Activated naive CD4-positive, alpha-beta T cell treated with anti-CD3 and anti-CD28 coated beads, Interleukin-2, amount 50 U/mL, for 72 hours (primary cell): ENCODE data around the gene SPTBN2. TPM values are rescaled to one million over a fixed set of nuclear protein-coding genes. Genes with fewer than 3 reads are reported as not detected.

Experiments
- ATAC-seq, 2 donors: fragments of 150-1000 bp; cut with Tn5 transposase; 2 replicates each; pipeline ENCODE4 v1.10.0; 2021; ENCODE audit warnings: mild to moderate bottlenecking in 2 of 2, moderate library complexity in 2 of 2
- DNase-seq, 2 donors: peaks; one replicate each; pipeline ENCODE4 v3.0.0; 2021 to 2022; ENCODE audit warnings: low spot score in 2 of 2
- H3K27ac Mint-ChIP-seq, 2 donors: one replicate each; pipeline ENCODE4 v1.8.0; 2022; ENCODE audit warnings: mild to moderate bottlenecking in 2 of 2, mixed read lengths in 2 of 2
- H3K36me3 Mint-ChIP-seq, 2 donors: one replicate each; pipeline ENCODE4 v1.8.0; 2022; ENCODE audit warnings: mixed read lengths in 2 of 2
- H3K9me3 Mint-ChIP-seq, 2 donors: one replicate each; pipeline ENCODE4 v1.8.0; 2022; ENCODE audit warnings: mixed read lengths in 2 of 2
- total RNA-seq, 2 donors: library from RNA; stranded (reverse); gene quantifications; one replicate each; pipeline ENCODE4 v1.2.3, GENCODE V29; 2022

Gene SPTBN2
- 1 to 10 TPM; 1.4 to 1.8 TPM for total RNA-seq

DNA sequence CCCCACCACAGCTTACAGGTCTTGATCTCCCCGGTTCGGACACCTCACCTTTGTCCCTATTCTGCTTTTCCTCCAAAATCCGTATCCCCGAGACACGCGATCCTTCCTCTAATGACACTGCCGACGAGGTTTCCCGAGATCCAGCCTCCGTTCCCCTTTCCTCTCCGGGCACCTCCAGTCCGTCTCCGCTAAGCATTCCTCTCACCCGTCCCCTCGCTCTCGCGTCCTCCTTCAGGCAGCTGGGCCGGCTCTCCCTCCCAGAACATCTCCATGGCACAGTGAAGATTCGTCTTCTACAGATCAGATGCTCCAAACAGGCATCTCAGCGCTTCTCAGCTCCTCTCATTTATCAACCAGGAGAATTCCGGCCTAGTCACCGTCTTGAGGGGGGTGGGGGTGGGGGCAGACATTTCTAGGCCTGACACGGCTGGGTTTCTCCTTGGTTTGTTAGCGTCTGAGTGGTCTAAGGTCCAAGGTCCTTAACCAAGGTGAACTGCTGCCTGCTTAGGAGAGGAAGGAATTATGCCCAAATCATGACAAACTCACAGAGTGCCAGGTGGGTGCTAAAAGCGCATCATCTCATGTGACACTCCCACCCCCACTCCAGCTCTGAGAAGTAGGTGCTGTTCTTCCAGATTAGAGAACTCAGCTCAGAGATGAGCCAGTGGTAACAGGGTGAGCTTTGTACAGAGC, at the start of gene SPTBN2:
SPTBN2 (minus strand) TSS at position 524 of the 693 bp plus-strand sequence. CDS start 7,976 bp downstream, outside the sequence.
- ATAC-seq (no peak), DNase-seq (no peak)
- Mint-ChIP-seq H3K9me3 (no peaks in the 10 kb centered on the region), H3K36me3 (peaks cover 6 to 18% of the 10 kb centered on the region in 2 donors), H3K27ac (no peak within 1 kb of the TSS)

GRCh38 chr11:66768818-66769217, 39.8 kb upstream of the SPTBN2 start:
- H3K27ac Mint-ChIP-seq: no peak overlapping the region
- DNase-seq (no peak), ATAC-seq (no peak)
- H3K9me3 Mint-ChIP-seq: no peaks in the 10 kb centered on the region
- H3K36me3 Mint-ChIP-seq: no peaks in the 10 kb centered on the region

DNA sequence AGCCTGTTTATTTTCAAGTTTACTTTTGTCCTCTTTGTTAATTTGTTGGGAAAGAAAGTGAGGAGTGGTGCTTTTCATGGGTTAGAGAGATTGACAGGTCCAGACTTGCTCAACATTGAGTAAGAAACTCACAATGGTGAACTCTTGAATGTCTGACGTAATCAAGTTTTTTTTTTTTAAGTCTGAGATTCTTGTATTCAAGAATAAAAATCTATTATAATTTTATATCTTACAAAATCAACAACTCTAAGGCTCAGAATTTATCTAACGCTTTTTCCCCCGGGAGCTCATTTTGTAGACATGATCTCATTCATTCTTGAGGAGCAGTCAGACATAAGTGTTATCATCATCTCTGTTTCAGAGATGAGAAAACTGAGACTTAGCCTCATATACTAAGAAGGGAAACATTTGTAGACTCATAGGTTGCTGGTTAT, 39.1 kb upstream of the SPTBN2 start:
- H3K9me3 Mint-ChIP-seq: no peaks in the 10 kb centered on the region
- DNase-seq (no peak), ATAC-seq (no peak)
- H3K27ac Mint-ChIP-seq: no peak overlapping the region
- no peaks in the 10 kb centered on the region for H3K36me3 Mint-ChIP-seq

DNA sequence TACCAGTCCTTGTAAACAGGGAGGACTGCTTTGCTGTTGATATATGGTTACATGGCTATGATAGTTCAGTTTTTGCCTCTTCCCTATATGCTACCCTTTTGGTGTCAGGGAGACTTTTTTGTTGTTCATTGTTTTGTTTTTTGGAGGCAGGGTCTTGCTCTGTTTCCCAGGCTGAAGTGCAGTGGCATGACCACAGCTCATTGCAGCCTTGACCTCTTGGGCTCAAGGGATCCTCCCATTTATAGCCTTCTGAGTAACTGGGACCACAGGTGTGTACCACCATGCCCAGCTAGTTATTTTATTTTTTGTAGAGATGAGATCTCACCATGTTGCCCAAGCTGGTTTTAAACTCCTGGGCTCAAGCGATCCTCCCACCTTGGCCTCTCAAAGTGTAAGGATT, 38.6 kb upstream of the SPTBN2 start:
- Mint-ChIP-seq H3K36me3 (no peaks in the 10 kb centered on the region), H3K27ac (no peak overlapping the region), H3K9me3 (no peaks in the 10 kb centered on the region)
- no peak for ATAC-seq
- no peak for DNase-seq

DNA sequence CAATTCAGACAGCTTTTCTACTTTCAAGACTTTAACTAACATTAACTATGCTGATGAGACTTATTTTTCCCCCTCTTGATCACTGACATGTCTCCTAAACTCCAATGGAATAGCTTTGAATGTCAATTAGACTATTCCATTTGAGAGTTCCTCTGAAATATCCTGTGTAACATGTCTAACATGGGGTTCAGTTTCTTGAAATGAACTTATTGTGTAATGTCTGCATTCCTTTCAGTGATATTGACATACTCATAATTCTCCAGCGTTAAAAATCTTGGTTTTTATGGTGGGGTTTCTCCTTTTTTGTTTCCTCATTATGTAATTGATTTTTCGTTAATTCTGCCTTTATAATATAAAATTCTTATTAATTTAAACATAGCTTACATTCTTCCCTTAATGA, 37.7 kb upstream of the SPTBN2 start:
- ATAC-seq (no peak), DNase-seq (no peak)
- Mint-ChIP-seq H3K27ac (no peak overlapping the region), H3K36me3 (no peaks in the 10 kb centered on the region), H3K9me3 (no peaks in the 10 kb centered on the region)

GRCh38 chr11:66762088-66762487, 33.1 kb upstream of the SPTBN2 start:
- H3K9me3 Mint-ChIP-seq: no peaks in the 10 kb centered on the region
- DNase-seq (no peak), ATAC-seq (no peak)
- no peaks in the 10 kb centered on the region for H3K36me3 Mint-ChIP-seq
- no peak overlapping the region for H3K27ac Mint-ChIP-seq

- Mint-ChIP-seq H3K36me3 (no peaks in the 10 kb centered on the region), H3K27ac (no peak overlapping the region), H3K9me3 (no peaks in the 10 kb centered on the region)
- ATAC-seq: no peak
- no peak for DNase-seq
These were observed 23.1 kb upstream of the SPTBN2 start for GRCh38 chr11:66752148-66752547.

GRCh38 chr11:66749091-66749490, 20.1 kb upstream of the SPTBN2 start:
- Mint-ChIP-seq H3K9me3 (no peaks in the 10 kb centered on the region), H3K27ac (no peak overlapping the region), H3K36me3 (peaks cover 0 to 3% of the 10 kb centered on the region in 2 donors)
- DNase-seq (no peak), ATAC-seq (no peak)

GRCh38 chr11:66747480-66747879, 18.5 kb upstream of the SPTBN2 start:
- H3K27ac Mint-ChIP-seq: no peak overlapping the region
- H3K9me3 Mint-ChIP-seq: no peaks in the 10 kb centered on the region
- DNase-seq (no peak), ATAC-seq (no peak)
- peaks cover 5 to 8% of the 10 kb centered on the region in 2 donors for H3K36me3 Mint-ChIP-seq

DNA sequence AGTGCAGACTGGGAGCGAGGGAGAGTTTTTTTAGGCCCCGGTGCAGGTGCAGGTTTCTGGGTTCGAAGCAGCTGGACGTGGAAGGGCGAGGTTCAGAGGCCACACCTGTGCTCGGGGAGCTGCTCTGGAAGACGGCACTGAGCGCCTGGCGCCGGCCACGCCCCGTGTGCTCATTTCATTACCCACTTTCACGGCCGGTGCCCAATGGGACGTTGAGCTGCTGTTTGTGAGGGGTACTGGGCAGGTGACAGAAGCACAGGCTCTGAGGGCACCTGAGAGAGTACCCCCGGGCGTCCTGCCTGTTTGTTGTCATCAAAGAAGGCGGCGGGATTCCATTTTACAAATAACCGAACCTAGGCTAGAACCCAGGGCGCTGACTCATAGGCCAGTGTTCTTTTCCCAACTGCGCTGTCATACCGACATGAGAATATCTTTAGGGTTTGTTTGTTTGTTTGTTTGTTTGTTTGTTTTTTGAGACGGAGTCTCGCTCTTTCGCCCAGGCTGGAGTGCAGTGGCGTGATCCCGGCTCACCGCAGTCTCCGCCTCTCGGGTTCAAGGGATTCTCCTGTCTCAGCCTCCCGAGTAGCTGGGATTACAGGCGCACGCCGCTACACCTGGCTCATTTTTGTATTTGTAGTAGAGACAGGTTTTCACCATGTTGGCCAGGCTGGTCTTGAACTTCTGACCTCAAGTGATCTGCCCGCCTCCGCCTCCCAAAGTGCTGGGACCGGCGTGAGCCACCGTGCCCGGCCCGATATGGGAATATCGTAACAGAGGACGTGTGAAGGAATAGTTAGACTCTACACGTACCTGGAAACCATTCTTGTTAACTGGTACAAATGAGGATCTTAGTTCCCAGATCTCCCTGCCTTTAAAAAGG, 16.6 kb upstream of the SPTBN2 start:
- H3K36me3 Mint-ChIP-seq: peaks cover 8 to 14% of the 10 kb centered on the region in 2 donors
- H3K27ac Mint-ChIP-seq: peak overlapping the region in 1 of 2 donors; percentile 91
- ATAC-seq (peak; percentile 51 to 62), DNase-seq (peak; percentile 57 to 59)
- peaks cover 0 to 7% of the 10 kb centered on the region in 2 donors for H3K9me3 Mint-ChIP-seq

GRCh38 chr11:66744485-66745355, 15.7 kb upstream of the SPTBN2 start:
- H3K9me3 Mint-ChIP-seq: peaks cover 0 to 7% of the 10 kb centered on the region in 2 donors
- DNase-seq (peak; percentile 92 to 95), ATAC-seq (peak; percentile 87 to 92)
- peaks cover 8 to 14% of the 10 kb centered on the region in 2 donors for H3K36me3 Mint-ChIP-seq
- H3K27ac Mint-ChIP-seq: peak overlapping the region; percentile 73 to 91

GRCh38 chr11:66743271-66743968, 14.4 kb upstream of the SPTBN2 start:
- Mint-ChIP-seq H3K9me3 (peaks cover 0 to 7% of the 10 kb centered on the region in 2 donors), H3K36me3 (peaks cover 8 to 14% of the 10 kb centered on the region in 2 donors), H3K27ac (peak overlapping the region in 1 of 2 donors; percentile 91)
- ATAC-seq (no peak), DNase-seq (no peak)

DNA sequence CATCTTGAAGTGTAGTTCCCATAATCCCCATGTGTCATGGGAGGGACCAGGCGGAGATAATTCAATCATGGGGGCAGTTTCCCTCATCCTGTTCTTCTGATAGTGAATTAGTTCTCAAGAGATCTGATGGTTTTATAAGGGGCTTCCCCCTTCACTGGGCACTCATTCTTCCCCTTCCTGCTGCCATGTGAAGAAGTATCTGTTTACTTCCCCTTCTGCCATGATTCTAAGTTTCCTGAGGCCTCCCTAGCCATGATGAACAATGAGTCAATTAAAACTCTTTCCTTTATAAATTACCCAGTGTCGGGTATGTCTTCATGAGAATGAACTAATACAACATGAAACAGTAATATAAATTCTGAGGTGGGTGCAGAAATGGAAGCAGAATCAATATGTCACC, 12.1 kb upstream of the SPTBN2 start:
- Mint-ChIP-seq H3K36me3 (peaks cover 8 to 14% of the 10 kb centered on the region in 2 donors), H3K27ac (peak overlapping the region in 1 of 2 donors; percentile 16), H3K9me3 (peaks cover 0 to 7% of the 10 kb centered on the region in 2 donors)
- peak in 1 of 2 donors; percentile 2 for ATAC-seq
- no peak for DNase-seq

GRCh38 chr11:66739983-66740382, 11.0 kb upstream of the SPTBN2 start:
- DNase-seq: no peak
- H3K9me3 Mint-ChIP-seq: peaks cover 0 to 7% of the 10 kb centered on the region in 2 donors
- peaks cover 8 to 14% of the 10 kb centered on the region in 2 donors for H3K36me3 Mint-ChIP-seq
- no peak overlapping the region for H3K27ac Mint-ChIP-seq
- ATAC-seq: no peak

DNA sequence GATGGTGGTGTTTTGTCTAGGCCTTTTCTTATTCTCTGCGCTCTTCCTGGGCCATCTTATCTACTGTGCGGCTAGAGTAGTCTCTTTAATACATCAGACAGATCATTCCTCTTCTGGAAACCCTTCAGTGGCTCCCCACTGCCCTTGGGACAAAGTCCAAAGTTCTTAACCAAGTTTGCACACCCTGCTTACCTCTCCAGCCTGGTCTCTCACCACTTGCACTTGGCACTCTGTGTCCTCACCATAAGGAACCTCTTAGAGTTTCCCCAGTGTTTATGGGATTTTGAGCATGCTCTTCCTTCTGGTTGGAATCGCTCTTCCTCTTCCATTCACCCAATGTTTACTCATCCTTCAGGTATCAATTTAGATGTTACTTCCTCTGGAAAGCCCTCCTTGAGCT, 5.2 kb upstream of the SPTBN2 start:
- H3K36me3 Mint-ChIP-seq: no peaks in the 10 kb centered on the region
- H3K27ac Mint-ChIP-seq: no peak overlapping the region
- DNase-seq (no peak), ATAC-seq (no peak)
- H3K9me3 Mint-ChIP-seq: no peaks in the 10 kb centered on the region

DNA sequence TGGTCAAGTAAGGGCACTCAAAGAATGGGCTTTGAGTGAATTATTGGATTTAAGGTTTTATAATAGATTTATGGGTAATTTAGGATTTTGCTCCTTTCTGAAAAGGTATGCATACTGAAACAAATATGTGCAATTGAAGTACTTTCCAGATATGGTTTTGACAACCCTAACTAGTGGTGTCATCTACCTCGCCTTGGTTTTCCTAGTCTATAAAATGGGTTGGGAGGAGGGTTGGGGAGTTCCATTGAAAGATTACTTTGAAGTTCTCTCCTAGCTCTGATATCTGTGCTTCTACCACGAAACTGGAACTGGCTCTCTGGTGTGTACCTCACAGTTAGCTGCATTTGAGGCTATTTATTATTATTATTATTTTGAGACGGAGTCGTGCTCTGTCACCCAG, 431 bp upstream of the SPTBN2 start:
- Mint-ChIP-seq H3K27ac (no peak overlapping the region), H3K9me3 (no peaks in the 10 kb centered on the region), H3K36me3 (peaks cover 6 to 18% of the 10 kb centered on the region in 2 donors)
- no peak for DNase-seq
- ATAC-seq: no peak
